ENCODE data around the gene AAMDC.
"Not testable (repeated sequence)": the region's sequence is repeated elsewhere in the genome, so short reads cannot be mapped to it uniquely, and the experiment has no call there.

AAMDC gene

DNA sequence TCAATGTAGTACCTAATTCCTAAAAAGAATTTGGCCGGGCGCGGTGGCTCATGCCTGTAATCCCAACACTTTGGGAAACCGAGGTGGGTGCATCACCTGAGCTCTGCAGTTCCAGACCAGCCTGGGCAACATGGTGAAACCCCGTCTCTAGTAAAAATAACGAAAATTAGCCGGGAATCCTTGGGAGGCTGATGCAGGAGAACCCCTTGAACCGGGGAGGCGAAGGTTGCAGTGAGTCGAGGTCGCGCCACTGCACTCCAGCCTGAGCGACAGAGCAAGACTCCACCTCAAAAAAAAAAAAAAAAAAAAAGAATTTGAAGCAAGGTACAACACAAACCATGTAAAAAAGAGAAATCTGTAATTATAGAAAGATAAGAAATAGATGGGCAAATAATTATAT is 1.2 kb downstream of the AAMDC start:
- not testable (repeated sequence) for DNase-seq

DNA sequence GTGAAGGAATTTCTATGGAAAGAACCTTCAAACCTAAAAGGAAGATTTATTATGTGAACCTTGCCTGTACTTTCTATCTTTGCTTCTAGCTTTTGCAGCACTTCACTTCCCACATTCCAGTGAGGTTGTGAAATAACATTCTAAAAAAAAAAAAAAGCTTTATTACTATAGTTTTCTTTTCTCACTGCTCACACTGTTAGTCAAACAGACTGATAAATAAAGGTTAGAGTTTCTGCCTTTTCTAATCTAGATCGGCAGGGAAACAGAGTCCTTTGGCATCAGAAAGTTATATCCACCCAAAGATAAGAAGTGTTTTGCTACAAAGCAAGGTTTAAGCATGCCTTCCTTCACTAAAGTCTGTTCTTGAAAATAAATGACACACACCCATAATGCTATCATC is 2.8 kb downstream of the AAMDC start:
- peak; percentile 31 for DNase-seq

DNA sequence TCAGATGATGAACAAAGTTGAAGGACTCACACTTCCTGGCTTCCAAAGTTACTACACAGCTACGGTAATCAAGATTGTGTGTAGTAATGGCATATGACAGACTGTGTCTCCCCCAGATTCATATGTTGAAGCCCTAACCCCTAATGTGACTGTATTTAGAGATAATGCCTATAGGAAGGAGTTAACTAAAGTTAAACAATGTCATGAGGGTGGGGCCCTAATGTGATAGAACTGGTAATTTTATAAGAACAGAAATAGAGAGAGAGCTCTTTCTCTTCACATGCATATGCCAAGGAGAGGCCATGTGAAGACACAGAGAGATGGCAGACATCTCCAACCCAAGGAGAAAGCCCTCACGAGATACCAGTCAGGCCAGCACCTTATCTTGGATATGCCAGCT is 8.0 kb downstream of the AAMDC start:
- no peak for DNase-seq

DNA sequence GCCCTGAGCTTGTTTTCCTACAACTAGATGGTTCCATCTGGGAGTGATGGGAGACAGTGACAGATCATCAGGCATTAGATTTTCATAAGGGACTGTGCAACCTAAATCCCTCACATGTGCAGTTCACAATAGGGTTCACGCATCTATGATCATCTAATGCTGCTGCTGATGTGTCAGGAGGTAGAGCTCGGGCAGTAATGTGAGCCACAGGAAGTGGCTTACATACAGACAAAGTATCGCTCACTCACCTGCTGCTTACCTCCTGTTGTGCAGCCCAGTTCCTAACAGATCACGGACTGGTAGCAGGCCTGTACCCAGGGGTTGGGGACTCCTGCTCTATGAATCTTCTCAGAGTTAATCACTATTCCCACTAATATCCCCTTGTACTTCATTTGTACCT is 12.4 kb downstream of the AAMDC start:
- no peak for DNase-seq

DNA sequence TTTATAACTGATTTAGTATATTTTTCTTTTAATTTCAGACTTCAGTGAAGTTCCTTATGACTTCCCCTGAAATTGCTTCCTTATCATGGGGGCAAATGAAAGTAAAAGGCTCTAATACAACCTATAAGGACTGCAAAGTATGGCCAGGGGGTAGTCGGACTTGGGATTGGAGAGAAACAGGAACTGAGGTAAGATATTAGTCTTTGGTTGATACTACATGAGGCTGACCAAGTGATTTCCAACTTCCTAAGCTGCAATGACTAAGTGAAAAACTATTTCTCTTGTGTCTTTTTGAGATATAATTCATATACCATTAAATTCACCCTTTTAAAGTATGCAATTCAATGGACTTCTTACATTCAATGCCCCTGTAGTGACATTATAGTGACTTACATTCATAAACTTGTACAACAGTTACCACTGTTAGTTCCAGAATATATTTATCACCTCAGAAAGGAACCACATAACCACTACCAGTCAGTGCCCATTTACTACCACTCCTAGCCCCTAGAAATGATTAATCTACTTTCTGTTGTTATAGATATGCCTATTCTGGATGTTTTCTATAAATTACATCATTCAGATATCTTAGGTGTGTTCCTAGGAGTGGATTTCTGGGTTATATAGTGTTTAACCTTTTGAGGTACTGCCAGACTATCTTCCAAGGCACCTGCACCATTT is 21.6 kb downstream of the AAMDC start:
- DNase-seq, result peak; percentile 21

DNA sequence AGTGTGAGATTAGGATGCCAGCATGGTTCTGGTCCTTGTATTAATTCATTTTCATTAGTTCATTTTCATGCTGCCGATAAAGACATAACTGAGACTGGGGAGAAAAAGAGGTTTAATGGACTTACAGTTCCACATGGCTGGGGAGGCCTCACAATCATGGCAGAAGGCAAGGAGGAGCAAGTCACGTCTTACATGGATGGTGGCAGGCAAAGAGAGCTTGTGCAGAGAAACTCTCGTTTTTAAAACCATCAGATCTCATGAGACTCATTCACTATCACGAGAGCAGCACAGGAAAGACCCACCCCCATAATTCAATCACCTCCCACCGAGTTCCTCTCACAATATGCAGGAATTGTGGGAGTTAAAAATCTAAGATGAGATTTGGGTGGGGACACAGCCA is 22.8 kb downstream of the AAMDC start:
- DNase-seq, result not testable (repeated sequence)

DNA sequence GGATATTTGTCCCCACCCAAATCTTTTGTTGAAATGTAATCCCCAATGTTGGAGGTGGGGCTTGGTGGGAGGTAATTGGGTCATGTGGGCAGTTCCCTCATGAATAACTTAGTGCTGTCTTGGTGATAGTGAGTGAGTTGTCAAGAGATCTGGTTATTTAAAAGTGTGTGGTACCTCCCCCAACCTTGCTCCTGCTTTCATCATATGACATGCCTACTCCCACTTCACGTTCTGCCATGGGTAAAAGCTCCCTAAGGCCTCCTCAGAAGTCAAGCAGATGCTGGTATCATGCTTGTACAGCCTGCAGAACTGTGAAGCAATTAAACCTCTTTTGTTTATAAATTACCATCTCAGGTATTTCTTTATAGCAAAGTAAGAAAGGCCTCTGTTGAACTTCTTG is 30.6 kb downstream of the AAMDC start:
- DNase-seq, result peak; percentile 40

DNA sequence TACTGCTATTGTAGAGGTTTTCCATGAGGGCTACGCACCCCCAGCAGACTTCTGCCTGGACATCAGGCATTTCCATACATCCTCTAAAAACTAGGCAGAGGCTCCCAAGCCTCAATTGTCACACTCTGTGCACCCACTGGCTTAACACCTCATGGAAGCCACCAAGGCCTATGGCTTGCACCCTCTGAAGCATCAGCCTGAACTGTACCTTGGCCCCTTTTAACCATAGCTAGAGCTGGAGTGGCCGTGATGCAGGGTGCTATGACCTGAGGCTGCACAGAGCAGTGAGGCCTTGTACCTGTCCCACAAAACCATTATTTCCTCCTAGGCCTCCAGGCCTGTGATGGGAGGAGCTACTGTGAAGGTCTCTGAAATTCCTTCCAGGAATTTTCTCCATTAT is 33.9 kb downstream of the AAMDC start:
- no peak for DNase-seq

DNA sequence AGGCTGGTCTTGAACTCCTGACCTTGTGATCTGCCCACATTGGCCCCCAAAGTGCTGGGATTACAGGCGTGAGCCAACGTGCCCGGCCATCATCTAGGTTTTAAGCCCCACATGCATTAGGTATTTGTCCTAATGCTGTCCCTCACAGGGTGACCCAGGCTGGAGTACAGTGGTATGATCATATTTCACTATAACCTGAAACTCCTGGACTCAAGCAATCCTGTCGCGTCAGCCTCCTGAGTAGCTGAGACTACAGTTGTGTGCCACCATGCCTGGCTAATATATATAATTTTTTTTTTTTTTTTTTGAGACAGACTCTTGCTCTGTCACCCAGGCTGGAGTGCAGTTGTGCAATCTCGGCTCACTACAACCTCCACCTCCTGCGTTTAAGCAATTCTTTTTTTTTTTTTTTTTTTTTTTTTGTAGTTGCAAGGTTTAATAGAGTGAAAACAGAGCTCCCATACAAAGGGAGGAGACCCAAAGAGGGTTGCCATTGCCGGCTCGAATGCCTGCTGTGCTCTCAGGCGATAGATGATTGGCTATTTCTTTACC is 37.0 kb downstream of the AAMDC start:
- DNase-seq, result not testable (repeated sequence)

DNA sequence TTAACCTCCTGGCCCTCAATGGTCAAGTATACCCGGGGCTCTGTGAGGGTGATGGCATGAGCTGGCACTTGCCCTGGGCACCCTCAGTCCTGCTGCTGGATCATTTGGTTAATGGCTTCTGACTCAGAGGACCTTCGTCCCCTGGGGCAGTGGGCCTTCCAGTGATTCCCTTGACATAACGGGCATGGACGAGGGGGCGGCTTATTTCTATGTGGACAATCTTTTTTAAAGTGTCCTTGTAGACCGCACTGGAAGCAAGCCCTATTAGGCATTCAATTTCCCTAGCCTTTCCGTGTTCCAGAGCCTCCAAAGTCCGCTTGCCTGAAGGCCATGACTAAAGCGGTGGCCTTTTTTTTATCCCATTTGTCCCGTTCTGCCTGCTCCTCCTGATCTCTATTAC is 40.5 kb downstream of the AAMDC start:
- not testable (repeated sequence) for DNase-seq

DNA sequence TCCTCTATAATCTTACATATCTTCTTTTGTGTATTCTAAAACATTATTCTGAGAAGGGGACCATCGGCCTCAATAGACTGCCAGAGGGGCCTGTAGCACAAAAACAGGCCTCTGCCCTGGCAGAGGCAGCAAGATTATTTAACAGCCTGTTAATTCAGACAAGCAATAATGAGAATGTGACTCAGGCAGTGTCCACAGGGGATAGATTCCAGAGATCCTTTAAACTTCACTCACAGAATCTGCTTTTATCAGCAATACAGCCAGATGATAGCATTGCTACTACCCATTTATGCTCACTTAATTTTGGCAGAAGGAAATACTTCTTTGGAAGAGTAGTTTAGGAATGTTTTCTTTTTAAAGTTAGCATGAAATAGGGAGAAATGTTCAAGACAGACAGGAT is 44.9 kb downstream of the AAMDC start:
- DNase-seq, result peak; percentile 28

DNA sequence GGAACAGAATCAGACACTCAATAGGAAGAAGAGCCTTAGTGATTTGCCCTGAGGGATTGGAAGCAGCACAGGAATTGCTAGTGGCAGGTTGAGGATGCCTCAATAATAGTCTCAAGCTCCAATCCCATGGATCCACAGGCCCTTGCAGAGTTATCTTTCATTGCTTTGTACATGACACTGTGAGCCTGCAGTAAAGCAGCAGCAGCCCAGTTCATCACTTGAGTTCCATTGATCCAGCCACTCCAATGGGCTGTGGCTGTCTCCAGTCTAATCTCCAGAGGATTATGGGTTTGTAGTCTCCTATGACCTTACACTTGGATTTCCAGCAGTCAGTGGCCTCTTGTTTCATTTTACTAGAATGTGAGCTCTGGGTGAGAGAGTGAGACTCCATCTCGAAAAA is 45.4 kb downstream of the AAMDC start:
- DNase-seq, result no peak

DNA sequence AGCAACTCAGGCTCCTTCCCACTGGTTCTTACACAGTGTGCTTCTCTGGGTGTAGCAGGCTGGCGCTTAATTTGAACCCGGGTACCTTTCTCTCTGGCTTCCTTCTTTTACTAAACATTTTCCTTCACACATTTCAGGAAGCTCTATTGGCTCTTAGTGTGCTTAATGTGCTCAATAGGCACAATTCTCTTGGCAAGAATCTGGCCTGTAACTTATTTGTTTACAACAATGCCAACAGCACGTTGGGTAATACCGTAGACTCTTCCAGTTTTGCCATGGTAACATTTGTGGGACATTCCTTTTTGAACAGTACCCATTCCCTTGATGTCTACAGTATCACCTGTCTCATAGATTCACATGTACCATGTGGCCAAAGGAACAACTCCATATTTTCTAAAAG is 47.8 kb downstream of the AAMDC start:
- no peak for DNase-seq

DNA sequence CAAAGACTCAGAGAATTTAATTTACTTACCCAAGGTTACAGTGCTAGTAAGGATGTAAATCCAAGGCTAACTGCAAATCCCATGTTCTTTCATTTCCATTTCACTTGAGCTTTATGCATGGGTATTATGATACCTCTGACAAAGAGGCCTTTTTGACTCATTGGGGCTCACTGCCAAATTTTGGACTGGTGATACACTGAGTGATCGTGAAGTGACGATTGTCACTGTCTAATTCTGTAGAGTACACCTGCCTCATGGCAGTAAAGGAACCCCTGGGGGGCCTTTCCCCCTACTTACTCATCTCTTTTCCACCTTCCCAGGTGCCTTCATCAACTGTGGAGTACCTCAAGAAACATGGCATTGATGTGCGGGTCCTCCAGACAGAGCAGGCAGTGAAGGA is 50.9 kb downstream of the AAMDC start:
- no peak for DNase-seq

DNA sequence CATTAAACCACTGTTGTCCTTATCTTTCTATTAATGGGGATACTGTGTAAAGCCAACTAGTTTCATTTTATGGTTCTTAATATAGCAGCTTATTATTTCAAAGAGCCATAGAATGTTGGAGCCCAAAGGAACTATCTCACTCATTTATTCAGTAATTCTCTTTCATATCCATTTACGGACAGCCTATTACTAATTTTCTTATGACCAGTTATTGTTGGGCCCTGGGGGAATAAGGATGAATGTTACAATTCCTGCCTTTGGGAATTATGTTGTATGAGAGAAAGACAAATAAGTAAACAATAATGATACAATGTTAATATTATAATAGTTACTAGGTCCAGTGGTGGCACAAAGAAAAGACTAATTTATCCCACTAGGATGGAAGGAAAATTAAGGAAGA is 52.4 kb downstream of the AAMDC start:
- DNase-seq, result no peak

DNA sequence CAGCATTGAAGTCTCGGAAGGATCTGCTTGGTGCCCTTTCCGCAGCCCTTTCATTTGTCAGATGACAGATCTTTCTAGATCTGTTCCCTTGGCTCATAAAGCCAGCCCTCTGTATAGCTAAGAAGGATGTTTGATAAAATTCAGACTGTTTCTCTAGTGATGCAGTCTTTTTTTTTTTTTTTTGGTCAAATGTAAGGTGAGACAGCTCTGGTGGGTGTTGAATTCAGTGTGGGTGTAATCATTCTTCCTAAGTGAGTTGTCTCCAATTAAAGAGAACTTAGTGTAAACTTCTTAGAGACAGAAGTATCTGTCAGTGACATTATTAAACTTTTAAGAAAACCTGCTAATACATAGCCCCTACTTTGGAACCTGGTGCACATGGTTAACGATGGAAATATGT is 53.3 kb downstream of the AAMDC start:
- no peak for DNase-seq

DNA sequence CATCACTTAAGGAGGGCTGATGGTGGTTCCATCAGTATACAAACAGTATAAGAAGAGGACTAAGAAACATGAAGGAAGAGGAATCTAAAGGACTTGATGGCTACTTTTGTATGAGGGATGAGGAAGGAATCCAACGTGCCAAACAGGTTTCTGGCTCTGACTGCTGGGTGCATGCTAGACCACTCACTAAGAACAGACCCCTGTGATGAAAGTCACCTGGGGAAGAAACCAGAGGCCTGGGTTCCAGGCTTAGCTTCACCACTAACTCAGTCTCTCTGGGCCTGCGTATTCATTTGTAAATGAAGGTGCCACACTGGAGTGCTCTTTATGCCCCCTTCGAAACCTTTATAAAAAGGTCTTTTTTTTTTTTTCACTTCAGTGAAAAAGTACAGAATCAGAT is 55.1 kb downstream of the AAMDC start:
- no peak for DNase-seq

DNA sequence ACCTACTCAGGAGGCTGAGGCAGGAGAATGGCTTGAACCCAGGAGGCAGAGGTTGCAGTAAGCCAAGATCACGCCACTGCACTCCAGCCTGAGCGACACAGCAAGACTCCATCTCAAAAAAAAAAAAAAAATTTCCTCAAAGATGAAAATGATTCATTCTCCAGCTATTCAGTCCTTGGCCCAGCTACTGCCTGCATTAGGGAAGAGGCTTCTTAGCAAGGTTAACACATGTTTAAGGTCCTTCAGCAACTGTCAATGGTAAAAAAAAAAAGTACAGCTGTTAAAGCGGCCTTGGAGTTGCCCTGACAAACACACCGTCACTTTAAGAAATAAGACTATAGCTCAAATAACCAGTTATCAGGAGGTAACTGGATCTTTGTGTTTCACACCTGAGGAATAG is 57.3 kb downstream of the AAMDC start:
- DNase-seq, result peak; percentile 92

DNA sequence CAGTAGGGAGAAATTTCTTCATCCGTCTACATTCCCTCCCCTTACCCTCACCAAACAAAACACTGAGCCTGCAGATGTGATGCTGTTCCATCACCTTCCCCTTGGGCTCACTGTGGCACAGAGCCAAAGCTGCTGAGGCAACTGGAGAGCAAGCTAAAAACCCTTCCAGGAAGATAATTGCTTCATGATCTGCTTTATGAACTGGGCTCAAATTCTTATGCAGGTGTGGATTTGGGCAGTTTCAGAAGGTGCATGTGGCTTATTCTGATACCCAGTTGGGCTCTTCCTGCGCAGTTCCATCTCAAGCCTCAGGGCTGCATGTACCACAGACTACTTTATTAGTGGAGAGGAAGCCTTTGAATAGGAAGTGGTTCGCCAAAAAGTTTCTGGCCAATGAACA is 58.3 kb downstream of the AAMDC start:
- DNase-seq, result peak; percentile 77

DNA sequence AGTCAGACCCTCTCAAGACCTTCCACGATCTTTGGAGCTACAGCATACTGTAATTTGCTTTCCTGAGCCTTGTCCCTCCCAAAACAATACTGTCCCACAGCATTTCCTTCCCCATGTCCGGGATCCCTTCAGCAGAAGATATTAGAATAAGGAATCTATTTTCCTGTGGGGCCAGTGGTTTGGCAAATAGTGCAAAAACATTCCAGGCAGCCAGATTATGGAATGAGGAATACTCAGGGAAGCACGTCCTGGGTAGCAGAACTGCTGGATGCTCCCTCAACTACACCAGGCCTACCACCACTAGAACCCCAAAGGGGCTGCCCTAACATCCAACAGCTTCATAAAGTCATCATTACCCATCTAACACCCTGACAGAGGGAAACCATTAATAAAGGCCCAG is 61.5 kb downstream of the AAMDC start:
- peak; percentile 68 for DNase-seq

DNA sequence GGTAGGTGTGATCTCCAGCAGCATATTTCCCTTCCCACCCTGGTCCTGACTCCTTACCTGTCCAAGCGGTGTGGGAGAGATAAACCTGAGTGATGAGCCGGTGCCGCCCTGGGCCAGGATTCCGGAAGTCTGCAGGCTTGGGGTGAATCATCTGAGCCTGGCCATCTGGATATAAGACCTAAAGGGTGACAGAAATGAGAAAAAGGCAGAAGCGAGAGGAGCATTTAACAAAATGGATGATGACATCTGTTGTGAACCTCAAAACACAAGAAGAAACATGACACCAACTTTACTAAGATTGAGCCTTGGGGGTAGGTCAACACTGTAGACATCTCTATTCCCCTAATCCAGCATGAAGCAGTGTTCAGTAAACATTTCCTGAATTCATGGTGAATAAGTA is 62.8 kb downstream of the AAMDC start:
- peak; percentile 50 for DNase-seq

DNA sequence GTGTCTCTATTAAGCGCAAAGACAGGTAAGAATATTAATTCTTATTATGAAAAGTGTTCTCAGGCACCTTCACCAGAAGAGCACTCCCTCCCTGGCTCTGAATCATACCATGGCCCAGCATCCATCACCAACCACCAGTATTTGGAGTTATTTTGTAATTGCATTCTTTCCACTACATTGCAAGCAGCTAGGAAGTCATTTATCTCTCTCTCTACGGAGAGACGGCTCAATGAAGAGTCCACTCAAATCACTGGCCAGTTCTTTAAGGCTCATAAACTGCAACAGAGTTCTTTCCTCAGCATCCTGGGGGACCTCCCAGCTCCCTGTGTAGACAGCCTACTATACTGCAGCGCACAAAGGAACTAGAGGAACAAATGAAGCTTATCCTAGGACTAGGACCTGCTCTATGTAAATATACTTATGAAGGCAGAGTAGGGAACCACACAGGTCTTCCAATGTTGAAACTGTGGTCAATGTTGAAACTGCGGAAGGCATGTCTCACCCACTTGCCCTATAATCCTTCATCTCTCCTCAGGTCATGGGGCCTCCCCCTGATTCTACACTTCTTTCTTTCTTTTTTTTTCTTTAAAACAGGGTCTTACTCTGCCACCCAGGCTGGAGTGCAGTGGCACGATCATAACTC is 63.4 kb downstream of the AAMDC start:
- DNase-seq, result peak; percentile 83

DNA sequence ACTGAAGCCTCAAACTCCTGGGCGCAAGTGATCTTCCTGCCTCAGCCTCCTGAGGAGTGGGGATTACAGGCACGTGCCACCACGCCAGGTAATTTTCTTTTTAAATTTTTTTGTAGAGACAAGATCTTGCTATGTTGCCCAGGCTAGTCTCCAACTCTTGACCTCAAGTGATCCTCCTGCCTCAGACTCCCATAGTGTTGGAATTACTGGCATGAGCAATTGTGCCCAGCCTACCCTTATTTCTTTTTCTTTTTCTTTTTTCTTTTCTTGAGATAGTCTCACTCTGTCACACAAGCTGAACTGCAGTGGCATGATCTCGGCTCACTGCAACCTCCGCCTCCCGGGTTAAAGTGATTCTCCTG is 63.9 kb downstream of the AAMDC start:
- DNase-seq, result no peak

DNA sequence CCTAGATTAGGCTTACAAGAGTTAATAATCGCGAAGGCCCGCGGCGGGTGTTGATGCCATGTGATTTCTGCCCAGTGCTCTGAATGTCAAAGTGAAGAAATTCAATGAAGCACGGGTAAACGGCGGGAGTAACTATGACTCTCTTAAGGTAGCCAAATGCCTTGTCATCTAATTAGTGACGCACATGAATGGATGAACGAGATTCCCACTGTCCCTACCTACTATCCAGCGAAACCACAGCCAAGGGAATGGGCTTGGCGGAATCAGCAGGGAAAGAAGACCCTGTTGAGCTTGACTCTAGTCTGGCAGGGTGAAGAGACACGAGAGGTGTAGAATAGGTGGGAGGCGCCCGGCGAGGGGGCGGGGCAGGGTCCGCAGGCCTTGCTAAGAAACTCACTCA is 65.5 kb downstream of the AAMDC start:
- DNase-seq, result no peak

DNA sequence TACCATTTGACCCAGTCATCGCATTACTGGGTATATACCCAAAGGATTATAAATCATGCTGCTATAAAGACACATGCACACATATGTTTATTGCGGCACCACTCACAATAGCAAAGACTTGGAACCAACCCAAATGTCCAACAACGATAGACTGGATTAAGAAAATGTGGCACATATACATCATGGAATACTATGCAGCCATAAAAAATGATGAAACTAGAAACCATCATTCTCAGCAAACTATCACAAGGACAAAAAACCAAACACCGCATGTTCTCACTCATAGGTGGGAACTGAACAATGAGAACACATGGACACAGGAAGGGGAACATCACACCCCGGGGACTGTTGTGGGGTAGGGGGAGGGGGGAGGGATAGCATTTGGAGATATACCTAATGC is 68.1 kb downstream of the AAMDC start:
- not testable (repeated sequence) for DNase-seq

Data from fibroblast of upper back skin (primary cell).